ENCODE results near the gene NXPH2.

Gene NXPH2

GRCh38 chr2:138676619-138677021, 103.6 kb downstream of the NXPH2 start:
- Histone ChIP-seq H3F3A (ENCODE audit: insufficient read depth, low read length) (no peaks in the 10 kb centered on the region), H3K9ac (ENCODE audit: low read length) (no peak overlapping the region), H2AFZ (ENCODE audit: low read length) (no peak overlapping the region), H3K4me1 (ENCODE audit: insufficient read depth, low read length, severe bottlenecking) (no peaks in the 10 kb centered on the region), H3K79me2 (ENCODE audit: insufficient read depth, low read length) (no peaks in the 10 kb centered on the region), H3K4me3 (ENCODE audit: low read depth, low read length, poor library complexity, severe bottlenecking) (no peak overlapping the region), H3K36me3 (ENCODE audit: insufficient read depth, low read length) (no peaks in the 10 kb centered on the region), H3K27ac (ENCODE audit: low read depth, low read length, poor library complexity, severe bottlenecking) (no peak overlapping the region), H4K20me1 (ENCODE audit: insufficient read depth, low read length) (no peaks in the 10 kb centered on the region), H3K9me2 (ENCODE audit: low read depth, low read length) (no peaks in the 10 kb centered on the region), H3K9me3 (ENCODE audit: low read length) (no peaks in the 10 kb centered on the region), H3K4me2 (ENCODE audit: low read length) (no peak overlapping the region), H3K27me3 (ENCODE audit: insufficient read depth, low read length) (no peaks in the 10 kb centered on the region)
- TF ChIP-seq EZH2 (IDR thresholded peaks at IDR 0.05; ENCODE audit: borderline replicate concordance, low read length): no peak
- no peak for TF ChIP-seq CTCF (IDR thresholded peaks at IDR 0.05; ENCODE audit: low read length)

GRCh38 chr2:138671566-138671965, 108.6 kb downstream of the NXPH2 start:
- Histone ChIP-seq H3K4me3 (ENCODE audit: low read depth, low read length, poor library complexity, severe bottlenecking) (no peak overlapping the region), H3K9me3 (ENCODE audit: low read length) (no peaks in the 10 kb centered on the region), H3K4me1 (ENCODE audit: insufficient read depth, low read length, severe bottlenecking) (no peaks in the 10 kb centered on the region), H3K27ac (ENCODE audit: low read depth, low read length, poor library complexity, severe bottlenecking) (no peak overlapping the region), H3K9ac (ENCODE audit: low read length) (no peak overlapping the region), H4K20me1 (ENCODE audit: insufficient read depth, low read length) (no peaks in the 10 kb centered on the region), H3K36me3 (ENCODE audit: insufficient read depth, low read length) (no peaks in the 10 kb centered on the region), H3F3A (ENCODE audit: insufficient read depth, low read length) (no peaks in the 10 kb centered on the region), H3K27me3 (ENCODE audit: insufficient read depth, low read length) (no peaks in the 10 kb centered on the region), H2AFZ (ENCODE audit: low read length) (no peak overlapping the region), H3K9me2 (ENCODE audit: low read depth, low read length) (no peaks in the 10 kb centered on the region), H3K79me2 (ENCODE audit: insufficient read depth, low read length) (no peaks in the 10 kb centered on the region), H3K4me2 (ENCODE audit: low read length) (no peak overlapping the region)
- TF ChIP-seq CTCF (IDR thresholded peaks at IDR 0.05; ENCODE audit: low read length): no peak
- TF ChIP-seq EZH2 (IDR thresholded peaks at IDR 0.05; ENCODE audit: borderline replicate concordance, low read length): no peak

GRCh38 chr2:138670734-138671133, 109.5 kb downstream of the NXPH2 start:
- Histone ChIP-seq H3K27ac (ENCODE audit: low read depth, low read length, poor library complexity, severe bottlenecking) (no peak overlapping the region), H3K27me3 (ENCODE audit: insufficient read depth, low read length) (no peaks in the 10 kb centered on the region), H3F3A (ENCODE audit: insufficient read depth, low read length) (no peaks in the 10 kb centered on the region), H3K36me3 (ENCODE audit: insufficient read depth, low read length) (no peaks in the 10 kb centered on the region), H4K20me1 (ENCODE audit: insufficient read depth, low read length) (no peaks in the 10 kb centered on the region), H3K9ac (ENCODE audit: low read length) (no peak overlapping the region), H3K4me1 (ENCODE audit: insufficient read depth, low read length, severe bottlenecking) (no peaks in the 10 kb centered on the region), H3K9me2 (ENCODE audit: low read depth, low read length) (no peaks in the 10 kb centered on the region), H3K79me2 (ENCODE audit: insufficient read depth, low read length) (no peaks in the 10 kb centered on the region), H3K4me3 (ENCODE audit: low read depth, low read length, poor library complexity, severe bottlenecking) (no peak overlapping the region), H2AFZ (ENCODE audit: low read length) (no peak overlapping the region), H3K4me2 (ENCODE audit: low read length) (no peak overlapping the region), H3K9me3 (ENCODE audit: low read length) (no peaks in the 10 kb centered on the region)
- TF ChIP-seq EZH2 (IDR thresholded peaks at IDR 0.05; ENCODE audit: borderline replicate concordance, low read length) (no peak), CTCF (IDR thresholded peaks at IDR 0.05; ENCODE audit: low read length) (no peak)
